ENCODE measurements around the gene APOL1.
"Not testable (repeated sequence)": the region's sequence is repeated elsewhere in the genome, so short reads cannot be mapped to it uniquely, and the experiment has no call there.

The APOL1 gene

DNA sequence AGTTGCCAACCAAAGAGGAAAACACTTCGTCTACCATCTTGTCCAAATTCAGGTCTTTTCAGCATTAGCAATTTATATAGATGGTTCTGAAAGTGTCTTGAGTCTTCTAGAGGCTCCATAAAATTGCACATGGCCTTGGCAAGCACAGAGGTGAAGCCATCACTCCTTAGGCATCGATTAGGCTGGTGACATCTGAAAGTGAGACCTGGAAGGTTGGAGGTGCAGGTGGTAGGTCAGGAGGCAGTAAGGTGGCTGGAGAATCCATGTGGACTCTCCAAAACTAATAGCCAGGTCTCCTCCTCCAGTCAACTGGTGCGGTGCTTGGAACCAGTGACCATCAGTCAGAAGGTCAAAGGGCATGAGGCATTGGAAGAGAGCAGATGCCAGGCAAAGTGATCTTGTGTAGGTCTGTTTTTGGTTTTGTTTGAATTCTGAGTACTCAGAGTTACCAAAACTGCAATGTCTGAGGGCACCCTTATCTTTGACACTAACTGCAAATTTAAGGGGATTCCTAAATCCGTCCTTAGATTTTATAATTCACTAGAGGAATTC is 7.1 kb upstream of the APOL1 start:
- no peak for DNase-seq

DNA sequence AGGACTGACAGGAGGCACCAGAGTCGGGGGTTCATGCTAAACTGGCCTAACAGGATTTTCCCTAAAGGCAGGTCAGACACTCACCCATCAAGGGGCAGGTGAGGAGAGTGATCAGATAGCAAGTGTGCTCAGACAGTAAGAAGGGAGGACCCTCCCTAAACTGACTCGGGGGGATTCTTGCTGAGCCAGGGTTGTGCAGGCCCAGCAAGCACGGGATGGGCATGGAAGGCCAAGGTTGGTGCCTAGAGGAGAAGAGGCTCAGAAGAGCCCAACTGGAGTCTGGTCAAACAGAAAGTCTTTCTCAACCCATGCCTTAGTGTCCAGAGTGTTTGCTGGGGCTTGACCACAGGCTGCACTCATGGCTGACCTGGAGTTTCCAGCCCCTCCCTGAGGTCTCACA is 6.2 kb upstream of the APOL1 start:
- DNase-seq, result no peak

DNA sequence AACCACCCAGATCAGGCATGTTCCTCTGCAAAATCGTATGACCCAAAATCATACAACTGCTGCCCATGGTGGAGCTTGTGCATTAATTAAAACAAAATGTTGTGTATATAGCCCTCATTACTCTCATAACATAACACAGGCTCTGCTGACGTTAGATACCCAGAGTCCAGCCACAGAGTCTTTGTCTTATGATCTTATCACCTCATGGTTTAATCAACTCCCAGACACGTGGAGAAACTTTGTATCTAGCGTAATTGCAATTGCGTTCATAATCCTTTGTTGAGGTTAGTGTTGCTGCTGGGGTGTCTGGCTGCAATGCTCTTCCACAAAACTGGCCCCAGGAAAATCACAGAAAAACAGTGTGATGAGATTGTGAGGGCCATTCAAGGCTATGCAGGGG is 5.0 kb upstream of the APOL1 start:
- no peak for DNase-seq

DNA sequence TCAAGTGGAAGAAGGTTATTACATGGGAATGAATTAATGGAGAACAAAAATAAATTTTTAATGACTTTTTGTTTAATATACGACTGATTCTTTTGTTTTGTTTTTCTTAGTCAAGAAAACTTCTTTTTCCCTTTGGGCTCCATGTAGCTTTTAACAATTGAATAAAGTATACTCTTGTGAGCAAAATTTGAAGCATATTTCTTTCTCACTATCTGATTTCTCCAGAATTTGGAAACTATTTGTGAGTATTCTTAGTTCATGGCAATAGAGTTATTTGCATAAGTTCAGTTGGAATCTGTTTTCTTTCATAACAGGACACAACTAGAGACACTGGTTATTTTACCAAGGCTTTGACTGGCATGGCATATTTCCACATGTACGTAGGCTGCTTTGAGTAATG is 3.8 kb upstream of the APOL1 start:
- DNase-seq, result no peak

DNA sequence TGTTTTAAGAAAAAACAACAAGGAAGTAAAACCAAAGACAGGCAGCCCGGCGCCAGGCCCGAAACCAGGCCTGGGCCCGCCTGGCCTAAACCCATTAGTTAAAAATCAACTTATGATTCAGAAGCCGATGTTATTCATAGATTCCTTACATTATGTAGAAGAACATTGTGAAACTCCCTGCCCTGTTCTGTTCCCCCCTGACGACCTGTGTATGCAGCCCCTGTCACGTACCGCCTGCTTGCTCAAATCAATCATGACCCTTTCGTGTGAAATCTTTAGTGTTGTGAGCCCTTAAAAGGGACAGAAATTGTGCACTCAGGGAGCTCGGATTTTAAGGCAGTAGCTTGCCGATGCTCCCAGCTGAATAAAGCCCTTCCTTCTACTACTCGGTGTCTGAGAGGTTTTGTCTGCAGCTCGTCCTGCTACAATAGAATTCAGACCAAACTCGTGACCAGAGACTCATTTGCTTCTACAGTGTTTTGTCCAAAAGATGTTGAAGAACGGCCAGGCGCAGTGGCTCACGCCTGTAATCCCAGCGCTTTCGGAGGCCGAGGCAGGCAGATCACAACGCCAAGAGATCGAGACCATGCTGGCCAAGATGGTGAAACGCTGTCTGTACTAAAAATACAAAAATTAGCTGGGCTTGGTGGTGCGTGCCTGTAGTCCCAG is 2.5 kb upstream of the APOL1 start:
- not testable (repeated sequence) for DNase-seq

DNA sequence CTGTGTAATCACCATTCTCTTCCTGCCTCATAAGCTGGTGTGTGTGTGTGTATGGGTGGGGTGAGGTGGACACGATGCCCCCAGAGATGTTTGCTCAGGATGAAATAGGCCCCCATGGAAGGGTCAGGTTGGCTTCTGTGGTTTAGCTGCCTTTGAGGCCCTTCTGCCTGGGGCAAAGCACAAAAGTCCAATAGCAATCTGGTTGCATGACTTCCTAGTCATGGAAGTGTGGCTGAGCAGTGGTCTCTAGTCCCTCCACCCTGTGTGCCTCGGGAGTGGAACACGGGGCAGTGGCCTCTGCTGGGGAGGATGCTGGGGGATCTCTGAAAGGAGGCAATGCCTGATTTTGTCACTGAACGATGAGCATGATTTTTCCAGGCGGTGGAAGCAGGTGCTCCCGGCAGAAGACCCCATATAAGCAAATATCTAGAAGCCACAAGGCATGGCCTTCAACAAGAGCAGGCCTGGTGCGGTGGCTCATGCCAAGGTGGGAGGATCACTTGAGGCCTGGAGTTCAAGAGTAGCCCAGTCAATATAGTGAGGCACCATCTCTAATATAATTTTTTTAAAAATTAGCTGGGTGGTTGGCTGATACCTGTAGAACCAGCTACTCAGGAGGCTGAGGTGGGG is 839 bp upstream of the APOL1 start:
- DNase-seq, result not testable (repeated sequence)

DNA sequence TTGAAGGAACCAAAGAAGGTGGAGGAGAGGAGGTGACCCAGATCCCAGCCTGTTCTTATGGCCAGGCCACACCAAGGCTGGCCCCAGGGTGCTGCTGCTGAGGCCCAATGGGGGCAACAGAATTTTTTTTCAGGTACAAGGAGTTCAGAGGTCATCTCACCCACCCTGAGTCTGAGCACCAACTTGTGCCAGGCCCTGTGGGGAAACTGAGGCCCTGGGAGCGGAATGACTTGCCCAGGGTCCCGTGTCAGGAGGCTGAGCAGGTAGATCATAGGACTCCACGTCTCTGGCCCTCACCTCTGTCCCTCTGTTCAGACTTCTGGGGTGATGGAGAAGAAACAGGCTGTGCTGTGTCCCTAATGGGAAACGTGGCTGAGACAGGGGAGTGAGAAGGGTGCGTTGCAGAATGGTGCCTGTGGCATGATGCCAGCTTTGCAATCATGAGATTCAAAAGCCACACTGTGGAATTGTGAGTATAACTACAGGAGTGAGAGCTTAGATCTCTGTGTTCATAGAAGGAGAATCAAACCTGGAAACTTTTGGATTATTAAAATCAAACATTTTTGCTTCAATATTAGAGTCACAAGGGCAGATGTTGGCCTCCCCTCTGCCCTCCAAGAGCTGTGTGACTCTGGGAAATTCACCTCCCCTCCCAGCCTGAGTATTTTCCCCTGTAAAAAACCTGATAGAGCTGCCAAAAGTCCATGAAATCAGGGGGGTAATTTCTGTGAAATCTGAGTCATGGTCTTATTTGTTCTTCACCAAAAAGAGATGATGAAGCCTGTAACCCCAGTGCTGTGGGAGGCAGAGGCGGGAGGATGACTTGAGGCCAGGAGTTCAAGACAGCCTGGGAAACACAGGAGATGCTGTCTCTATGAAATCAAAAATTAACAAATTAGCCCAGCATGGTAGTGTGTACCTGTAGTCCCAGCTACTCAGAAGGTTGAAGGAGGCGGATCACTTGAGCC is 874 bp downstream of the APOL1 start:
- DNase-seq, result no peak

DNA sequence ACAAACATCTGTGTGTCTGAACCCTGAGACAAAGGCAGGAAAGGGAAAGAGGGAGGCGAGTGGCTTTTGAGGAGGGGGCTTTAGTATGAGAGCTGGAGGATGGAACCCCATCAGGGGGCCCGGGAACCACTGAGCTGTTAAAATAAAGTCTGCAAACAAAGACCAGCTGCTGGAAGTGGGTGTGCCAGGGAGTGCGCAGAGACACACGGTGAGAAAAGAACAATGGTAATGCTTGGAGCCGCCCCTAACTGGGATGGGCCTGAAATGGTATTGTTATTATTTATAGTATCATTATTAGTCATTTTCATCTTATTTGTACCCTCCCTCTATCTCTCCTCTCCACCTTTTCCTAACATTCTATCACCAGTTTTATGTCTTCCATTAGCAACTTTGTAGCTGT is 2.6 kb downstream of the APOL1 start:
- not testable (repeated sequence) for DNase-seq

DNA sequence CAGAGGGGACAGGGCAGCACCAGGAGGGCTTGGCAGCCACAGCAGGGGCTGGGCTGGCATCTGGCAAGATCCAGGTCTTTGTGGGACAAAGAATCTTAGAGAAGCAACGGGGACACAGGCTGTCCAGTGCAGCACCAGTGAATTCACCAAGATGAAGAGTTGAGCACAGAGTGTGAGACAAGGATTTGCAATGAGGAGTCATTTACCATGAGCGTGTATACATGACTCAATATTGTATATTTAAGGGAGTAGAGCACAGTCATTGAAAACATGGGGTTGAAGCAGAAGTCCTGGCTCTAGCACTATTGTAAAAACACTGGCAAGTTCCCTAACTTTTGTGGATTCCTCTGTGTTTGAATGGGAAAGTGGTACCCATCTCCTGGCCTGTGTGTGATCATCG is 3.5 kb downstream of the APOL1 start:
- DNase-seq, result no peak

DNA sequence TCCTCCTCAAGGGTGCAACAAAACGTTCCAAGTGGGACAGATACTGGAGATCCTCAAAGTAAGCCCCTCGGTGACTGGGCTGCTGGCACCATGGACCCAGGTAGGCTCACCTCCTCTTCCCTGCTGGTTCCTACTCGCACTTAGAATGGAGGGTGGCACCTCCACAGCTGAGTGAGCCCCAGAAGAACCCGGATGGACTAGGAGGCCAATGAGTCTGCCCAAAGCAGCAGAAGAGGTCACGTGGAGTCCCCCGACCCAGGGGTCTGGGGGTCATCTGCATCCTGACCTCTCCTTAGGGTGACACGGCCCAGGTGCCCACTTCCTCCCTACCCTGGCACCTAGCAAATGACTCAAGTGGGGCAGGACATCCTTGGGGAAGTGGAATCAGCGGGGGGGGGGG is 4.4 kb downstream of the APOL1 start:
- DNase-seq, result no peak

DNA sequence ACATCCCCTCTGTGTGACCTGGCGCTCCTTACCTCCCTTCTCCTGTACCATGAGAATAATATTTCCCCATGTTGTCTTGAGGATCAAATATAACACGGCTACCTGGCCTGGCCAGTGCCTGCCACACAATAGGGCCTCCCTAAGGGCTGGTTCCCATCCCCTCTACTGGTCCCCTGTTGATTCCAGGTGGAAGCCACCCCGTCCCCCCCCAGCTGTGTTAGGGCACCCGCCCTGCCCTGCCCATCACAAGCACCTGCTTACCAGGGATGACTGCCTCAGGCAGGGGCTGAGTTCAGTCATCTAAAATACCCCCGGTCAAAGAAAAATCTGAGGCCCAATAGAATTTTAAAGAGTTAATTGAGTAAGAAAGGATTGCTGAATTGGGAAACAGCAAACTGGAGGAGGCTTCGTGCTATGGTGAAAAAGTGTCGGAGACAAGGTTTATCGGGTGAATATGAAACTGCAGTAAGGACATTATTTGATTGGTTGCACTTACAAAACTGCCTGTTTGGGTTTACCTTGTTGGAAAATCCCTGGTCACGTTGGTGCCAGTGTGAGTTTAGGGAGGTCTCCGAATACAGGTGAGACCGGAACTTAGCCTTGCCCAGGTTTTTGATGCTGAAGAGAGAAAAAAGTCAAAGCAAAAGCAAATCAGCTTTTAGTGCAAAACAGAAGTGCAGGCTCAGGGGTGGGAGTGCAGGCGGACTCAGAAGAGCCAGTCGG is 5.2 kb downstream of the APOL1 start:
- DNase-seq, result no peak

DNA sequence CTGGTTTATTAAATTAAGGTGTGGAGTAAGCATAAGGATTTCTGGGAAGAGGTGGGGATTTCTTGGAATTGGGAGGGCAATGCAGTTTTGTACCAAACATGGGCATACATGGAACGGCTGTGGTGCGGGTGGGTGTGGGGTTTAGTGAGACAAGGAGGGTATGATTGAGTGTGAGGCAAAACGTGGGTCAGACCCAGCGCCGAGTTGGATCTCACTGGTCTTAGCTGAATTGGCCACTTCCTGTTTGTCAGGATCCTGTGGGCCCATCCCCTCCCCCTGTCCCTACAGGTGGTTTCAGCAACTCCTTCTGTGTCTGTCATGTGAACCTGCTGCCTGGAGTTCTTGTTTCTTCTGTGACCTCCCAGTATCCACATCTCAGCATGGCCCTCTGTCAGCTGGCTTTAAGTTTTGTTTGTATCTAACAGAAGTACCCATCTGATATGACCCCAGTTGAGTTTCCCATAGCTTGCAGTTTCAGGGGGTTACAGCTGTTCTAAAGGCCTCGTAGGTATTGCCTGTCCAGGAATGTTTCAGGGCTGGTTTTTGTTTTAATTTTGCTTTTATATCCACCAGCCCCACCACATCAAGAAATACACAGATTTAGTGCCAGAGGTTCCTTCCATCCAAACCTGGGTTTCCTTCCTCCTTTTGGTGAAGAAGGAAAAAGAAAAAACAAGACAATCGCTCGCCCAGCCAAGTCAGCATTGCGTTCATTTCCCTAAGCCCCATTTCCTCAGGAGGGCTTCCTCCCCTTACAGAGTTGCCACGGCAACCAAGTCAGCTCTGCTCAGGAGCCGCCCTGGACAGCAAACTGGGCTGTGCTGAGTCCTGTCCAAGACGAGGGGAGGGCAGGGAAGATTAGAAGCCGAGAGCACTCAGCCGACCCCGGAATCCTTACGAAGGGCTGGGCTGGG is 6.0 kb downstream of the APOL1 start:
- peak in 1 of 5 donors; percentile 50 for DNase-seq

DNA sequence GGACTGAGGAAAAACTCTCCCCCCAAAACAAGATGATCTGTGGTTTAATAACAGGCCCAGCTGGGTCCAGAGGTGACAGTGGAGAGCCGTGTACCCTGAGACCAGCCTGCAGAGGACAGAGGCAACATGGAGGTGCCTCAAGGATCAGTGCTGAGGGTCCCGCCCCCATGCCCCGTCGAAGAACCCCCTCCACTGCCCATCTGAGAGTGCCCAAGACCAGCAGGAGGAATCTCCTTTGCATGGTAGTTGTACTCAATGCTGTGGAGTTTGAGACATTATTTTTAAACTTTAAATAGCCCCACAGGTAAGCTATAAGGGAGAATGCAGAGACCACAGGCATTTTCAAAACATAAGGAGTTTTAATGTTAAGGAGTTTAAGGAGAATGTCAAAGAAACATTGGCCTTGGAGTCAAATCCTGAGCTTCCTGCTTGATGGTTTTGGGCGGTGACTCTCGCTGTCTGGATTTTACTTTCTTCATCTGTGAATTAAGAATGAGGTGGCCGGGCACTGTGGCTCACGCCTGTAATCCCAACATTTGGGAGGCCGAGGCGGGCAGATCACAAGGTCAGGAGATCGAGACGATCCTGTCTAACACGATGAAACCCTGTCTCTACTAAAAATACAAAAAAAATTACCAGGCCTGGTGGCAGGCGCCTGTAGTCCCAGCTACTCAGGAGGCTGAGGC is 6.8 kb downstream of the APOL1 start:
- DNase-seq, result no peak

DNA sequence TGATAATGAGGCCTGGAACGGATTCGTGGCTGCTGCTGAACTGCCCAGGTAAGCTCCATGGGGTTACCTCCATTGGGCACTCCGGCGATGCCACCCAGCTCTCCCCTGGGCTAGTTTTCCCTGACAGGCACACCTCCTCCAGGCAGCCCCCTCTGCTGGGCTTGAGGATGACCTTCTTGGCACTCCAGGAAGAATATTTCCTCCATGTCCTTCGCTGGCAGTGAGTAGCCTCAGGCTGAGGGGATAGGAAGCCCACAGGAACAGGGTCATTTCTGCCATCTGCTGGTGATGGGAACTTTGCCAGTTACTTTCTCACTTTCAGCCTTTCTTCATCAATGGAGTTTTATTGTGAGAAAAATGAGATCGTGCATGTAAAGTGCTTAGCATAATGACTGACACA is 8.7 kb downstream of the APOL1 start:
- not testable (repeated sequence) for DNase-seq

DNA sequence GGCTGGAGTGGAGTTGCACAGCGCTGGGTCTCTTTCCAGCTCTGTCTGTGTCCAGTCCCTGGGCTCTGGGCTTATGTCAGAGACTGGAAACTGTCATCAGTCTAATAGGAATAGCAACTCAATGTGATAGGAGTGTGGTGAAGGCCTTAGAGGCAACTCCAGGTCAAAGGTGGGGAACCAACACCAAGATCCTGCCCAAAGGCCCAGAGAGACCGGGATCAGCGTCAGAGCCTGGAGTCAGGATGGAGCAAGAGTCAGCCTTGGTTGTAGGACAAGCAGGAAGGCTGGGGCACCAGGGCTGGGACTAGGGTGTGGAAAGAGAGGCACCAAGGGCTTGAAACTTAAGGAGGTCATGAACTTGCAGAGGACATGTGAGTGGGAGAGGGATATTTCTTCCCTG is 9.4 kb downstream of the APOL1 start:
- not testable (repeated sequence) for DNase-seq

DNA sequence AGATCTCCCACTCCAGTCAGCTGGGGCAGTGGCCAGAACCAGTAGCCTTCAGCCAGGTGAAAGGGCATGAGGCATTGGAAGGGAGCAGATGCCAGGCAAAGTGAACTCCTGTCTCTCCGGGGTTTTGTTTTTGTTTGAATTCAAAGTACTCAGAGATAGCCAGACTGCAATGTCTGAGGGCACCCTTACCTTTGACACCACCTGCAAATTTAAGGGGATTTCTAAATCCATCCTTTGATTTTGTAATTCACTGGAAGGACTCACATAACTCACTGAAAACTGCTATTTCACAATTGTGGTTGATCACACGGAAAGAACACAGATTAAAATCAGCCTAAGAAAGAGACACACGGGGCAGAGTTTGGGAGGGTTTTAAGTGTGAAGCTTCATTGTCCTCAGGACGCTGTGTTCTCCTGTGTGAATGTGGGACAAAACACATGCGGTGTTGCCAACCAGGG is 10.3 kb downstream of the APOL1 start:
- DNase-seq, result not testable (repeated sequence)

DNA sequence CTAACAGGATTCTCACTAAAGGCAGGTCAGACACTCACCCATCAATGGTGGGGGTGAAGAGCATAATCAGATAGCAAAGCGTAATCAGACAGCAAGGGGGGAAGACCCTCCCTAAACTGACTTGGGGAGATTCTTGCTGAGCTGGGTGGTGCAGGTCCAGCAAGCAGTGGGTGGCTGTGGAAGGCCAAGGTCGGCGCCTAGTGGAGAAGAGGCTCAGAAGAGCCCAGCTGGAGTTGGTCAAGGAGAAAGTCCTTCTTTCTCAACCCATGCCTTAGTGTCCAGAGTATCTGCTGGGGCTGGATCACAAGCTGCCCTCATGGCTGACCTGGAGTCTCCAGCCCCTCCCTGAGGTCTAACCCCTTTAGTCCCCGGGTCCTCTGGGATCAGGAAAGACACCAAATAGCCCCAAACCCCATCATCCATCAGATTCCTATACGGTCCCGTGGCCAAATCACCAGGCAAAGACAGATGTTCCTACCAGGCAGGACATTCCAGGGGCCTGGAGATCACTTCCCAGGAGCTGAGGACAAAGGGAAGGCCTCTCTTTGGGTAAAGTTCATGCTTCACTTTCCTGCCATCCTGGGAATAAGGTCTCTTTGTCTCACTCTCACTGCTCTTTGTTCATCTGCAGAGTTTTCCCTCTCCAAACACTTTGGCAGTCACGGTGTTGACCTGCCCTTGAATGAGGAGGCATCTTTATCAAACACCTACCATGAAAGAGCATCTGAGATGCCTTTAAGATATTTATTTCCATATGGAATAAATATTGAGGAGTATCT is 11.1 kb downstream of the APOL1 start:
- not testable (repeated sequence) for DNase-seq

DNA sequence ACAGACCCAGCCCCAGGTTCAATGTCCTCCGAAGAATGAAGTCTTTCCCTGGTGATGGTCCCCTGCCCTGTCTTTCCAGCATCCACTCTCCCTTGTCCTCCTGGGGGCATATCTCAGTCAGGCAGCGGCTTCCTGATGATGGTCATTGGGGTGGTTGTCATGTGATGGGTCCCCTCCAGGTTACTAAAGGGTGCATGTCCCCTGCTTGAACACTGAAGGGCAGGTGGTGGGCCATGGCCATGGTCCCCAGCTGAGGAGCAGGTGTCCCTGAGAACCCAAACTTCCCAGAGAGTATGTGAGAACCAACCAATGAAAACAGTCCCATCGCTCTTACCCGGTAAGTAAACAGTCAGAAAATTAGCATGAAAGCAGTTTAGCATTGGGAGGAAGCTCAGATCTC is 14.1 kb downstream of the APOL1 start:
- no peak for DNase-seq

DNA sequence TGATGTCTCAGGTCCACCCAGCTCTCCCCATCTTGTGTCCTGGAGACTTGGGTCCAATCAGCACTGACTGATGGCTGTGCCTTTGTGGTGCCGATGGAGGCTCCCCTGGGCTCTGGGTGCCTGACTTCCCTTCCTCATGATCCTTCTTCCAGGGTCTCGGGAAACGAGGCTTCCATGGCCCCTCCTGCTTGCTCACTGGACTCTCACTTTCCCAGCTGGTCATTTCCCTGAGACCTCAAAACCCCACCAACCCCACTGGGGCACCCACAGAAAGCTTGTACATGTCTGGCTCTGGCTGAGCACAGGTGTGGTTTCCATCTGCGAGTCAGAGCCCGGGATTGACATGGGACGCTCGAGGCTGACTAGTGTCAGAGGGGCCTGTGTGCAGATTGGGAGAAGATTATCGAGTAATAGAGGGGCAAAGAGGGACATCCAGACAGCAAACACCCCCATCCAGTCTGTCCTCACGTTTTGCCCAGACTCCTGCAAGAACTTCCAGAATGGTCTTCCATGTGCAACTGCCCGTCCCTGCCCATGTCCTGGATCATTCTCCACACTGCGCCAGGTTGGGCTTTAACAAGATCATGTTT is 15.1 kb downstream of the APOL1 start:
- DNase-seq, result no peak

Data from T-helper 1 cell (primary cell).